NCI-H1092 treated with DMSO at 0.1 percent for 48 hours (cell line): ENCODE results near the gene LRAT.

Experiments used
- DNase-seq: peaks from one replicate; lab custom pipeline; 2025; lab: John Stamatoyannopoulos, UW

The LRAT gene

DNA sequence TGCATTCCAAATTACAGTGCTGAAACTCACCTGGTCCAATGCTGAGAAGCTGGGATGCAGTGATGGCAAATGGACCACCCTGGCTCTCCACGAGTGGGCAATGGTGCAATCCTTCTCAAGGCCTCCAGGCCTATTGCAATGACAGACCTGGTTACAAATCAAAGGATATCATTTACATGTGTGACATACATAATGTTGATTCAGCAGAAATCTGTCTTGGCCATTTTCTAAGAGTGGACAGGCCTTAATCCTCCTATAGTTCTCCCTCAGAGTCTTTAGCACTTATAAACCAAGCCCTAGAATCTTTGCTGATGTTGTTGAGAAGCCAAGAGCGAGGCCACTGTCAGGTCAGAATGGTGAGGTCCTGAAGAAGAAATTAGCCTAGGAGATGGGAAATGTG lies 17.1 kb downstream of the LRAT start:
- no peak for DNase-seq

DNA sequence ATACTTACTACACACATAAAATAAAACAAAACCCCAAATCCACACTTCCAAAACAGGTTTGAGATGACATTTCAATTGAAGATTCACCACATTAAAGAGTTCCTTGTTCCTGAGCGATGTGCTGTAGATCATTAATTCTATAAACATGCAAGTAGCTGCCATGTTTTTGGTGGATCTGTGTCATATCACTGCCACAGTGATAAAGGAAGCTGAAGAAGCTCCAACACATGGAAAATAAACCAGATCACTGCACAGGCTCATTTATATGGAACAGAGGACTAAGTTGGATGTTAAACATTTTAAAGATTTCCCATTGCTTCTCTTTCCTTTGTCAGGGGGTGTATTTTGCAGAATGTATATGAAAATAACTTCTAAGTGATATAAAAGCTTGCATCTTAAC lies 34.5 kb downstream of the LRAT start:
- DNase-seq: no peak

DNA sequence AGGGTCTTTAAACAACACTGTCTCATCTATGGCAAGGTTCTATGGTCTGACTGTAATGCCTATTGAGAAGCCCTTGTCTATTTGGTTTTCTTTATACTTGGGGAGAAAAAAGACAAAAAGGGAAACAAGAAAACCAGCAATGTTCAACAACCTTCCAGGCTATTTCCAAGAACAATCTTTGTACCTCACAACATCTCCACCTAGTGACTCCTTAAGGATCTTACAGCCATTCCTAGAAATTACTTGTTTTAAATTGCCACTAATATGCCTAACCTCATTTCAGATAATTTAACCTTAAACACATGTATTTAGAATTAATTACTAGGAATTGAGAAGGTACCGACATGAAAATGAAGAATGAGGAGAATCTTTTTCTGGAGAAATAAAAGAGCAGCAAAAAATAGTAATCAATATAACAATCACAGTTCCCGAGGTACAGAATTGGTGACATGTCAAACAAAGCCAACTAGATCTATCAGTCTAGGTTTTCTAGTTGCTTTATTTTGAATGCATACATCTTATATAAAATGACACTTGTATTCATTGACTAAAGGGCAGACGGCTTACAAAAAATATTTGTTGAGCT lies 35.7 kb downstream of the LRAT start:
- peak; percentile 4 for DNase-seq

DNA sequence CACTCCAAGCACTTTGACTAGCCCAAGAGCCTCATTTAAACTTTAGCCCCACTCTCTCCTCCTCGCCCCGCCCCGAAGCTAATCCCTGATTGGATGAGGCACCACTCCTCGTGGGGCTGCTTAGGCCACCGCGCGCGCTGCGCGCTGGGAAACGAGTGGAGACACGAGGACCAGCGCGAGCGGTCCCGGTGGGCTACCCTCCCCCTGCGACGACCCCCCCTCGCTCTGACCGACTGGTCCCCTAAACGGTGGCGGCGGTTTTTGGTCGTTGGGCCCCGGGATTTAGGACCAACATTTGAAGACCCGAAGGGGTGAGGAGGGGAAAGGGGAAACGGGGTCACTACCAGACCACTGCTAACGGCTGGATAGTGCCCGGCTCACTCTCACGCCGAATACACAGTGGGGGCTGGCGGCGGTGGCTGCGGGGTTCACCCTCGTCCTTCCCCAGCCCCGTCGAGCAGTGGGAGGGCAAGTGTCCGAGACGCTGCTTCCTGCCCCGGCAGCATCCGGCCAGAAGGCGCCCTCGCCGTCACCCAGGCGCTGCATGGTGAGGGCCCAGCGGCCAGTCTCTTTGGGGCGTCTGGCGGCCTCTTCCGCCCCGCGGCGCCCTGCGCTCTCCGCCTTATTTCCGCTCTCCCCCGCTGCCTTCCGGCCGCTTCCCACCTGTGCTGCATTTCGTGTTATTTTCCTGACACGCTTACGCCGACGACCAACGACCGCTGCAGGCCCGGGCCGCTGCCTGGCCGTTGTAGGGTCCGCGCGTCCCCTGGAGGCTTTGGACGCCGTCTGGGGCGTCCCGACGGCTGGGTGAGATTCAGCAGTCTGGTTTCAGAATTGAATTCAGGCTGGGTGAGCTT lies 37.6 kb downstream of the LRAT start, which contains the start of gene RBM46:
Gene RBM46, plus strand, starts transcription at position 147 of the 857 bp plus-strand sequence. CDS start 15,481 bp downstream, outside the sequence.
- DNase-seq: no peak

DNA sequence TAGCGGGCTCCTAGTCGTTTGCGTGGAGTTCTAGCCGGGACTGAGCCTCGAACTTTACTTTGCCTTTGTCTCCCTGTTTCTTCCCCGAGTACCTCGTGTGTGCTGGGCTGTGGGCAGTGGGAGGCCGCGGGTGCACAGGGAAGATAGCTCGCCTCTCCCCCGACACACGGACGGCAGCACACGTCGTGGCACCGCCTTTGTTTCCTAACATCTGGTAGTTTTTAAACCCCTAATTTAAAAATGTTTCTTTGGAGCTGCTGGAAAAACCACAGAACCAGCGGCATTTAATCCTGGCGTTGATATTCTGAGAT lies 38.1 kb downstream of the LRAT start:
- DNase-seq: no peak
